ENCODE results near the gene PDE1A. TPM values are rescaled to one million over a fixed set of nuclear protein-coding genes. Genes with fewer than 3 reads are reported as not detected.

Gene PDE1A
- total RNA-seq, 1 donor from 2014 or later = 6.3 TPM

DNA sequence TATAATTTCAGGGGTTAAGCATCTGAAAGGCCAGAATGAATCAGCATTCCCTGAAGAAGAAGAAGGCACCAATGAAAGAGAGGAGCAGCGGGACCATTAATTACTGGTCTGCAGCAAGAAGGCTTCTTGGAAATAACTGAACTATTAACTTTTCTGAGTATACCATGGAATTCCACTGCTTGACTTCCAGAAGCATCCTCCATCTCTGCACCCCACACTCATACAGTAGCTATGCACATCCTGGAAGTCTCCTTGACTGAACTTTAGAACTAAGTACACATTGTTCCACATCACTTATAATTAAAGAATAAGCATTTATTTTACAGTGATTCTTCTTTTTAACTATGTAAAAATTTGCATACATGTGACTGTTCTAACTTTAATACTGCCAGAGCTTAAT lies 309.6 kb downstream of the PDE1A start:
- ATAC-seq = no peak
- TF ChIP-seq, protein P1, sequence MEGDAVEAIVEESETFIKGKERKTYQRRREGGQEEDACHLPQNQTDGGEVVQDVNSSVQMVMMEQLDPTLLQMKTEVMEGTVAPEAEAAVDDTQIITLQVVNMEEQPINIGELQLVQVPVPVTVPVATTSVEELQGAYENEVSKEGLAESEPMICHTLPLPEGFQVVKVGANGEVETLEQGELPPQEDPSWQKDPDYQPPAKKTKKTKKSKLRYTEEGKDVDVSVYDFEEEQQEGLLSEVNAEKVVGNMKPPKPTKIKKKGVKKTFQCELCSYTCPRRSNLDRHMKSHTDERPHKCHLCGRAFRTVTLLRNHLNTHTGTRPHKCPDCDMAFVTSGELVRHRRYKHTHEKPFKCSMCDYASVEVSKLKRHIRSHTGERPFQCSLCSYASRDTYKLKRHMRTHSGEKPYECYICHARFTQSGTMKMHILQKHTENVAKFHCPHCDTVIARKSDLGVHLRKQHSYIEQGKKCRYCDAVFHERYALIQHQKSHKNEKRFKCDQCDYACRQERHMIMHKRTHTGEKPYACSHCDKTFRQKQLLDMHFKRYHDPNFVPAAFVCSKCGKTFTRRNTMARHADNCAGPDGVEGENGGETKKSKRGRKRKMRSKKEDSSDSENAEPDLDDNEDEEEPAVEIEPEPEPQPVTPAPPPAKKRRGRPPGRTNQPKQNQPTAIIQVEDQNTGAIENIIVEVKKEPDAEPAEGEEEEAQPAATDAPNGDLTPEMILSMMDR (IDR thresholded peaks at IDR 0.05) = no peak
- intact Hi-C loops (cut with DNase I) = no loop called here

DNA sequence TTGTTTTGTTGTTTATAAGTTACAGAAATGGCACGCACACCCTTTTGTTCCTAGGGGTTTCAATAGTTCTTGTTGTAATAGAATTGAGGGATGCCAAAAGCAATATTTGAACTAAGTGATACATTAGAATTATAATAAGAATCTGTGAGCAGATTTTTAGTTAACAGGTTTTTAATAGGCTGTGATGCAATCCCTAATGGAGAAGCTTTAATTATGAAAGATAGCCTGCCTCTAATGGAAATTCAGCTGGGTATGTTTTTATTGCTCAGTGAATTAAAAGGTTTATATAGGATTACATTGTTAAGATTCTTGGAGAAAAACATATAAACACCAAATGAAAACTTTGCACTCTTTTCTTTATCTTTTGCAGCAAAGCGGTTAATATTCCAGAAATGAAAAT lies 310.1 kb downstream of the PDE1A start:
- H3K27ac ChIP-seq = no peak overlapping the region
- no peaks in the 10 kb centered on the region for H3K4me1 ChIP-seq
- ATAC-seq = no peak
- intact Hi-C loops (cut with DNase I) = no loop called here
- DNase-seq = no peak
- H3K27me3 ChIP-seq = no peaks in the 10 kb centered on the region
- no peak overlapping the region for H3K4me3 ChIP-seq
- H3K36me3 ChIP-seq = no peaks in the 10 kb centered on the region
- TF ChIP-seq, protein P1 (IDR thresholded peaks at IDR 0.05) = no peak
- no peaks in the 10 kb centered on the region for H3K9me3 ChIP-seq

More for the DNA sequence above, 309.6 kb downstream of the PDE1A start:
- no peak overlapping the region for H3K4me3 ChIP-seq
- no peaks in the 10 kb centered on the region for H3K4me1 ChIP-seq
- H3K9me3 ChIP-seq = no peaks in the 10 kb centered on the region
- H3K27ac ChIP-seq = no peak overlapping the region
- no peak for DNase-seq
- no peaks in the 10 kb centered on the region for H3K27me3 ChIP-seq
- H3K36me3 ChIP-seq = no peaks in the 10 kb centered on the region

DNA sequence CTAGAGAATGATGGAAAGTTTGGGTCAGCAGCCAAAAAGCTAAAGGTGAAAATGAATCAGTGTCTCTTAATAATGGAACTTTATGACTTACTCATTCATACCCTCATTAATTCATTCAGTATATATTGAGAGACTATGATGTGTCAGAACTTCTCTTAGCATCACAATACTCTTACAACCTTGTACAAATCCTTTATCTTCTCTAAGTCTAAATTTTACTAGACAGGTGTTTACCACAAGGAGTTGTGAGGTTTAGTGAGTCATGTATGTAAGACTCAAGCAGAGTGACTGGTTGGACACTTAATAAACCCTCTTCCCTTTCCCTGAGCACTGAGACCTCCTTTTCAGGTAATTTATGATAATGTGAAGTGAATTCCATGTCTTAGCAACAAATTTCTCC lies 311.6 kb downstream of the PDE1A start:
- no peak overlapping the region for H3K4me3 ChIP-seq
- no peak for ATAC-seq
- no peak overlapping the region for H3K27ac ChIP-seq
- intact Hi-C loops (cut with DNase I) = no loop called here
- H3K27me3 ChIP-seq = no peaks in the 10 kb centered on the region
- H3K9me3 ChIP-seq = no peaks in the 10 kb centered on the region
- TF ChIP-seq, protein P1 (IDR thresholded peaks at IDR 0.05) = no peak
- H3K4me1 ChIP-seq = no peaks in the 10 kb centered on the region
- no peak for DNase-seq
- H3K36me3 ChIP-seq = no peaks in the 10 kb centered on the region

DNA sequence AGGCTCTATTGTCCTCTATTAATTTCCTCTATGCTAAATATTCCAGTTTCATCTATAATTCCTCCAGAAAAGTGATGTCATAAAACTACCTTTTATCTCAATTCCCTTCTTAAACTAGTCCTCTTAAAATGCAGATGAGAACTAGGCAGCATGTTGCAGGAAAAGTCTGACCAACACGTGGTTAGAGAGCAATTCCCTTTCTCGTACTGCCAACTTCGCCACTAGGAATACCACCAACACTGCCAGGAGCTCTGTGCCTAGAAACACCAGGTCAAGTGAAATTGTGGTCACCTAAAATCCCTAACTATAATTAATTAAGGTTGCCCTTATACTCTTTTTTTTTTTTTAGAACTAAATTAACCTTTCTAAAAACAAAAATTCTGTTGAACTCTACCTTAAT lies 313.5 kb downstream of the PDE1A start:
- intact Hi-C loops (cut with DNase I) = no loop called here
- no peaks in the 10 kb centered on the region for H3K36me3 ChIP-seq
- no peaks in the 10 kb centered on the region for H3K27me3 ChIP-seq
- TF ChIP-seq, protein P1 (IDR thresholded peaks at IDR 0.05) = no peak
- ATAC-seq = no peak
- H3K27ac ChIP-seq = no peak overlapping the region
- H3K4me1 ChIP-seq = no peaks in the 10 kb centered on the region
- H3K4me3 ChIP-seq = no peak overlapping the region
- no peaks in the 10 kb centered on the region for H3K9me3 ChIP-seq
- no peak for DNase-seq

DNA sequence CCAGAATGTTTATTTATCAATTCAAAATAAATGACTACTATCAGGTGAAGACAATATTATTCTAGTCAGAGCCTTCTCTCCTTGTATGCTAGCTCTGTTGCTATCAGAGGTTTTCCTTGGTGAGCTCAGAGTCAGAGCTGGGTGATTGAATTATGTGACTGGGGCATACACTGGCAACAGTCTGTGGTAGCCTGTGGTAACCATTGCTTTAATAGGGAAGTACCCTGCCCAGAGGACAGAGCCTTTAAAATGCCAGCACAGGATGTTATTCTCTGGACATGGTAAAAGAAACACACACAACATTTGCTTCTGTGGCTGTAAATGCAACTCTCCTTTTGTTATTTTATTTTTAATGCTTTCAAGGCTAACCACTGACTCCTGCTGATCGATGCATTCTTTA lies 316.5 kb downstream of the PDE1A start:
- intact Hi-C loops (cut with DNase I) = no loop called here
- DNase-seq (no peak), ATAC-seq (no peak)
- Histone ChIP-seq H3K36me3 (no peaks in the 10 kb centered on the region), H3K27me3 (no peaks in the 10 kb centered on the region), H3K4me1 (no peaks in the 10 kb centered on the region), H3K4me3 (no peak overlapping the region), H3K27ac (no peak overlapping the region), H3K9me3 (no peaks in the 10 kb centered on the region)
- TF ChIP-seq, protein P1 (IDR thresholded peaks at IDR 0.05) = no peak

DNA sequence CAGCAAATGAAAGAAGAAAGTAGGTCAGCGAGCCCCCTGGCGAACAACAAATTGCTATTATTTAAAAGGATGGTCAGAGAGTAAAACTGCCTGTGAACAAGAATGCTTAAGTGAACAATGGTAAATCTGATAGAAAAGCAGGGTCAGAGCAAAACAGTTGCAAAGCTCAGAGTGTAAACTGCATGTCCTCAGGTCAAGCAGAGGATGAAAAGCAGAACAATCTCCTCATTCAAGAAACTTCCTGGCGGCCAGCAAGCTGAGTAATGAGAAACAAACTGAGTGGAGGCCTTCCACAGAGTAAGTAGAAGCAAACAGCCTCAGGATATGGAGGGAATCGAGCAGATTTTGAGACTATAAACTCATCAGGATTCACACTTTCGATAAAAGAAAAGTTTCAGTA lies 323.3 kb downstream of the PDE1A start:
- Histone ChIP-seq H3K27ac (no peak overlapping the region), H3K4me3 (no peak overlapping the region), H3K36me3 (no peaks in the 10 kb centered on the region), H3K27me3 (no peaks in the 10 kb centered on the region), H3K4me1 (no peaks in the 10 kb centered on the region), H3K9me3 (no peaks in the 10 kb centered on the region)
- TF ChIP-seq, protein P1 (IDR thresholded peaks at IDR 0.05) = no peak
- DNase-seq (no peak), ATAC-seq (no peak)
- intact Hi-C loops (cut with DNase I) = no loop called here

All from upper lobe of right lung (tissue), 1 donor.